K562 (cell line): ENCODE measurements around the gene P2RX3. TPM values are rescaled to one million over a fixed set of nuclear protein-coding genes. Genes with fewer than 3 reads are reported as not detected.

Source experiments
- CBFB ChIP-seq: sonication (generic); formaldehyde crosslinking; IDR thresholded peaks from 2 replicates; pipeline ENCODE4 v1.4.0; 2020; ENCODE audit warnings: mild to moderate bottlenecking, missing genetic modification reagents
- CEBPG ChIP-seq, 3 experiments: fragments of 200-800 bp in 1 of 3; sonication (Bioruptor generic) in 1 of 3; sonication (generic) in 1 of 3; formaldehyde crosslinking in 1 of 3; IDR thresholded peaks in 2 of 3; conservative IDR thresholded peaks in 1 of 3; 2 replicates each; pipeline versions ENCODE4 v1.6.1 to v1.8.0; 2016 to 2022; ENCODE audit warnings: missing compliant biosample characterization in 2 of 3, missing genetic modification characterization in 2 of 3, mild to moderate bottlenecking in 1 of 3, missing genetic modification reagents in 1 of 3
- CTBP1 ChIP-seq: fragments of 450-650 bp; IDR thresholded peaks from 2 replicates; pipeline ENCODE4 v1.6.1; 2016; ENCODE audit warnings: borderline replicate concordance
- ELK1 ChIP-seq: sonication (generic); formaldehyde crosslinking; IDR thresholded peaks from 2 replicates; pipeline ENCODE4 v1.8.1; 2022; ENCODE audit warnings: missing genetic modification reagents
- HDAC6 ChIP-seq: IDR thresholded peaks from 2 replicates; pipeline ENCODE4 v1.6.1; 2012; ENCODE audit warnings: low read depth, mild to moderate bottlenecking, control low read depth, inconsistent platforms, low read length, moderate library complexity
- HINFP ChIP-seq: fragments of 450-650 bp; conservative IDR thresholded peaks from 2 replicates; pipeline ENCODE4 v1.6.1; 2016; ENCODE audit warnings: missing genetic modification characterization, low read depth, mild to moderate bottlenecking, control low read depth, missing compliant biosample characterization
- MEF2D ChIP-seq: conservative IDR thresholded peaks from 2 replicates; pipeline ENCODE4 v1.6.1; 2016; ENCODE audit warnings: low read depth, missing genetic modification characterization, missing compliant biosample characterization
- NCOA6 ChIP-seq: fragments of 450-650 bp; IDR thresholded peaks from 2 replicates; pipeline ENCODE4 v1.6.1; 2017; ENCODE audit warnings: mild to moderate bottlenecking
- PBX2 ChIP-seq, 2 experiments: IDR thresholded peaks in 1 of 2; conservative IDR thresholded peaks in 1 of 2; 2 replicates each; pipeline ENCODE4 v1.6.1; 2016; ENCODE audit warnings: low read depth in 2 of 2, mild to moderate bottlenecking in 1 of 2, missing compliant biosample characterization in 1 of 2, missing genetic modification characterization in 1 of 2, moderate library complexity in 1 of 2
- RCOR1 ChIP-seq, 2 experiments: IDR thresholded peaks; 2 replicates each; pipeline ENCODE4 v1.6.1; 2012; ENCODE audit warnings: low read depth in 2 of 2, low read length in 2 of 2, borderline replicate concordance in 1 of 2, improper control_type of control experiment in 1 of 2
- RUNX1 ChIP-seq: sonication (generic); IDR thresholded peaks from 2 replicates; pipeline ENCODE4 v1.6.1; 2016; ENCODE audit warnings: antibody characterized with exemption, low read depth
- TAF7 ChIP-seq: fragments of 450-650 bp; IDR thresholded peaks from 2 replicates; pipeline ENCODE4 v1.6.1; 2016; ENCODE audit warnings: missing genetic modification characterization, missing compliant biosample characterization
- TRIM25 ChIP-seq: fragments of 450-650 bp; IDR thresholded peaks from 2 replicates; pipeline ENCODE4 v1.7.0; 2016; ENCODE audit warnings: borderline replicate concordance
- ZBTB7A ChIP-seq: IDR thresholded peaks from 2 replicates; pipeline ENCODE4 v1.6.1; 2011; ENCODE audit warnings: low read depth, mild to moderate bottlenecking, low read length, moderate library complexity, borderline replicate concordance; ENCODE audit not compliant: control insufficient read depth
- ZNF253 ChIP-seq: fragments of 250-450 bp; sonication (Bioruptor Pico); conservative IDR thresholded peaks from 2 replicates; pipeline ENCODE4 v1.6.1; 2021; ENCODE audit warnings: mild to moderate bottlenecking
- ZNF696 ChIP-seq: fragments of 250-450 bp; sonication (Bioruptor Pico); conservative IDR thresholded peaks from 2 replicates; pipeline ENCODE4 v1.4.0; 2020; ENCODE audit warnings: mild to moderate bottlenecking, moderate library complexity
- ZNF717 ChIP-seq: fragments of 250-450 bp; sonication (Bioruptor Pico); IDR thresholded peaks from 2 replicates; pipeline ENCODE4 v1.5.0; 2021
- ZNF76 ChIP-seq: fragments of 250-450 bp; sonication (Bioruptor Pico); IDR thresholded peaks from 2 replicates; pipeline ENCODE4 v1.4.0; 2020; ENCODE audit warnings: mild to moderate bottlenecking, moderate library complexity, borderline replicate concordance
- polyA plus RNA-seq, 8 experiments: library from polyadenylated mRNA; depleted of rRNA in 4 of 8; stranded (reverse) in 5 of 8; unstranded in 3 of 8; fragments of >200 nt; fragmentation: Nextera tagmentation in 2 of 8; fragmentation: Illumina TruSeq in 1 of 8; extraction: Ambion mirVana in 2 of 8; extraction: Trizol in 1 of 8; gene quantifications; 2 replicates each; pipeline versions ENCODE4 v1.2.1 to v1.2.3, GENCODE V29; 2011 to 2014; ENCODE audit warnings: inconsistent platforms in 1 of 8, missing spikeins in 1 of 8
- total RNA-seq, 7 experiments: library from RNA; depleted of rRNA in 6 of 7; stranded (reverse); fragments of >200 nt in 6 of 7; fragmentation: Illumina TruSeq in 2 of 7; extraction: Trizol in 2 of 7; gene quantifications; 2 replicates each; pipeline versions ENCODE4 v1.2.1 to v1.2.3, GENCODE V29; 2011 to 2021; ENCODE audit warnings: low replicate concordance in 1 of 7

The P2RX3 gene
- total and polyA plus RNA-seq, 9 of the 15 experiments (the other 6 are each of a cell fraction or from before 2014, with no cell fraction given), result not detected

- TF ChIP-seq TRIM25 (no peak), RUNX1 (no peak), RCOR1 (IDR thresholded peaks at IDR 0.05; ENCODE audit: borderline replicate concordance in 1 of 2, low read depth in 2 of 2, low read length in 2 of 2) (peak in 1 of 2 experiments; percentile 77; a peak in 2 of 4 replicates), ZNF76 (no peak), NCOA6 (no peak), CTBP1 (peak; percentile 87), TAF7 (tag) (no peak), ZBTB7A (no peak), PBX2 (CRISPR knock-in tag; IDR thresholded peaks at IDR 0.05; ENCODE audit: low read depth) (peak; percentile 74), PBX2 (tag; conservative IDR thresholded peaks at IDR 0.05; ENCODE audit: low read depth) (peak; percentile 98), ZNF696 (CRISPR knock-in tag) (no peak), CEBPG (CRISPR knock-in tag; IDR thresholded peaks at IDR 0.05) (peak; percentile 59), CEBPG (tag; conservative IDR thresholded peaks at IDR 0.05 in 1 of 2, IDR thresholded peaks at IDR 0.05 in 1 of 2) (no peak), ELK1 (CRISPR knock-in tag) (no peak), CBFB (CRISPR knock-in tag) (no peak), ZNF253 (CRISPR knock-in tag) (no peak), MEF2D (tag) (no peak), ZNF717 (CRISPR knock-in tag) (no peak), HDAC6 (no peak), HINFP (tag) (no peak)
Observed at GRCh38 chr11:57340039-57340615, 2.0 kb downstream of the P2RX3 start (continued).
